ENCODE measurements around the gene DNAJC11.
"Not testable (repeated sequence)": the region's sequence is repeated elsewhere in the genome, so short reads cannot be mapped to it uniquely, and the experiment has no call there.

Gene DNAJC11

GRCh38 chr1:6600410-6601048 is 101.1 kb downstream of the DNAJC11 start:
- no peak overlapping the region for H2BK5ac ChIP-seq (ENCODE audit: low read depth, low read length, poor library complexity, severe bottlenecking)
- H4K8ac ChIP-seq (ENCODE audit: low read length) = no peak overlapping the region
- H2AFZ ChIP-seq (ENCODE audit: low read depth, low read length) = no peak overlapping the region
- DNase-seq = peak; percentile 30
- peak overlapping the region in 1 of 2 experiments; percentile 51 for H2BK12ac ChIP-seq (ENCODE audit: low read length in 2 of 2)
- H3K9ac ChIP-seq (ENCODE audit: low read length) = peak overlapping the region; percentile 98
- WGBS = 23% methylated on average over 10 of the region's 10 CpGs
- peak overlapping the region; percentile 89 to 95 for H3K4me3 ChIP-seq (ENCODE audit: insufficient read depth in 1 of 2, low read depth in 1 of 2, low read length in 2 of 2)
- H3K27ac ChIP-seq (ENCODE audit: low read length, poor library complexity, severe bottlenecking) = peak overlapping the region; percentile 38
- peaks cover 34 to 37% of the 10 kb centered on the region in 2 experiments for H3K36me3 ChIP-seq (ENCODE audit: control insufficient read depth in 1 of 2, insufficient read depth in 2 of 2, low read depth in 1 of 2, low read length in 2 of 2)
- H3K14ac ChIP-seq (ENCODE audit: low read length in 2 of 2) = peak overlapping the region in 1 of 2 experiments; percentile 94
- peak overlapping the region; percentile 54 for H2AK5ac ChIP-seq (ENCODE audit: low read length, severe bottlenecking)
- H3K18ac ChIP-seq (ENCODE audit: low read depth in 1 of 2, low read length in 2 of 2) = peak overlapping the region; percentile 1 to 91
- H3K79me1 ChIP-seq (replicated peaks; ENCODE audit: low read length, poor library complexity, severe bottlenecking) = peaks cover 32% of the 10 kb centered on the region
- no peaks in the 10 kb centered on the region for H3K27me3 ChIP-seq (ENCODE audit: control insufficient read depth in 1 of 2, insufficient read depth in 1 of 2, low read length in 2 of 2)
- no peaks in the 10 kb centered on the region for H3K9me3 ChIP-seq (ENCODE audit: control insufficient read depth, low read length)
- peak overlapping the region; percentile 97 for H3K4me2 ChIP-seq (ENCODE audit: low read length, poor library complexity, severe bottlenecking)
- H3K4me1 ChIP-seq (ENCODE audit: control insufficient read depth, insufficient read depth, low read depth, low read length) = peaks cover 40% of the 10 kb centered on the region
- peak overlapping the region in 1 of 2 experiments; percentile 9 for H3K23ac ChIP-seq (ENCODE audit: low read length in 2 of 2)
- H4K91ac ChIP-seq (ENCODE audit: low read length) = peak overlapping the region; percentile 3
- no peak overlapping the region for H2BK120ac ChIP-seq (ENCODE audit: low read depth, low read length)
- no peak overlapping the region for H2BK15ac ChIP-seq (ENCODE audit: low read depth, poor library complexity, severe bottlenecking)
- H3K4ac ChIP-seq (ENCODE audit: low read depth in 1 of 2, low read length in 2 of 2) = peak overlapping the region in 1 of 2 experiments; percentile 61

GRCh38 chr1:6599991-6600390 is 101.6 kb downstream of the DNAJC11 start:
- not testable (repeated sequence) for H3K18ac ChIP-seq (ENCODE audit: low read depth in 1 of 2, low read length in 2 of 2); H2AK5ac ChIP-seq (ENCODE audit: low read length, severe bottlenecking); H2BK5ac ChIP-seq (ENCODE audit: low read depth, low read length, poor library complexity, severe bottlenecking); DNase-seq; H4K8ac ChIP-seq (ENCODE audit: low read length); H3K27ac ChIP-seq (ENCODE audit: low read length, poor library complexity, severe bottlenecking); H2BK120ac ChIP-seq (ENCODE audit: low read depth, low read length); H2AFZ ChIP-seq (ENCODE audit: low read depth, low read length); H2BK12ac ChIP-seq (ENCODE audit: low read length in 2 of 2); H3K9me3 ChIP-seq (ENCODE audit: control insufficient read depth, low read length); H3K4ac ChIP-seq (ENCODE audit: low read depth in 1 of 2, low read length in 2 of 2); H3K27me3 ChIP-seq (ENCODE audit: control insufficient read depth in 1 of 2, insufficient read depth in 1 of 2, low read length in 2 of 2); H3K14ac ChIP-seq (ENCODE audit: low read length in 2 of 2); H3K23ac ChIP-seq (ENCODE audit: low read length in 2 of 2); H2BK15ac ChIP-seq (ENCODE audit: low read depth, poor library complexity, severe bottlenecking); H4K91ac ChIP-seq (ENCODE audit: low read length)
- H3K4me2 ChIP-seq (ENCODE audit: low read length, poor library complexity, severe bottlenecking) = peak overlapping the region; percentile 97
- peaks cover 40% of the 10 kb centered on the region for H3K4me1 ChIP-seq (ENCODE audit: control insufficient read depth, insufficient read depth, low read depth, low read length)
- H3K4me3 ChIP-seq (ENCODE audit: insufficient read depth in 1 of 2, low read depth in 1 of 2, low read length in 2 of 2) = peak overlapping the region in 1 of 2 experiments; percentile 95
- peaks cover 36% of the 10 kb centered on the region for H3K79me1 ChIP-seq (replicated peaks; ENCODE audit: low read length, poor library complexity, severe bottlenecking)
- H3K36me3 ChIP-seq (ENCODE audit: control insufficient read depth in 1 of 2, insufficient read depth in 2 of 2, low read depth in 1 of 2, low read length in 2 of 2) = peaks cover 39 to 42% of the 10 kb centered on the region in 2 experiments
- WGBS = 93% methylated on average over 7 of the region's 8 CpGs
- H3K9ac ChIP-seq (ENCODE audit: low read length) = peak overlapping the region; percentile 98

DNA sequence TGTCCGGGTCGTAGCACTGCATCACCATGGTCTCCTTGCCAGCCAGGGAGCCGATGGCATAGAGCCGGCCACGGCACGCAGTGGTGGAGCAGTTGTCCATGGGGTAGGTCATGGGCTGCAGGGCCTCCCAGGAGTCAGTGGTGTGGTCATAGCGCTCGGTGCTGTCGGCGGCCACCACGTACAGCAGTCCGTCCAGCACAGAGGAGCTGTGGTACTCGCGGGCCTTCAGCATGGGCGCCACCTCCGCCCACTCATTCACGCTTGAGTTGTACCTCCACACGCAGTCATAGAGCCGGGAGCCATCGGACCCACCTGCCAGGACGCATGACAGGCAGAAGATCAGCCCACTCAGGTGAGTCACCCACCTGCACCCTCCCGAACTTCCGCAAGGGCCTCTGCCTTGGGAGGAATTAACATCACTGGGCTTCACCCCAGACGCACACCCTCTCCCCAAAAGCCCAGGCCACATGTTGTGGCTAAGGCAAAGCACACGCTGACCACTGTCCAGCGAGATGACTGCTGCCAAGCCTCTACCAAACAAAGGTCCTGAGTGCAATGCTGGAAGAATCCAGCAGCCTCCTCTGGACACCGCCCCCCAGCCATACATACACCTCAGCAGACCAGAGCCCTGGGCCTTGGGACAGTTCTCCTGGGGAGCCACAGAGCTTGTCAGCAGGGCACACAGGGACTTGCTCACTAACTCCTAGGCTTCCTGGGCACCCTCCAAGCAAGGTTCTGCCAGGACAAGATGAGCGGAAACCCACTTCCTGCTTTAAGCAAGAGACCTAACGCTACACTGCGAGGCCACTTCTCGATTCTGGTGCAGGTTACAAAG is 102.3 kb downstream of the DNAJC11 start:
- 95% methylated on average over 30 of the region's 31 CpGs for WGBS
- Histone ChIP-seq H2BK5ac (ENCODE audit: low read depth, low read length, poor library complexity, severe bottlenecking) (no peak overlapping the region), H2BK12ac (ENCODE audit: low read length in 2 of 2) (no peak overlapping the region), H3K4ac (ENCODE audit: low read depth in 1 of 2, low read length in 2 of 2) (no peak overlapping the region), H3K36me3 (ENCODE audit: control insufficient read depth in 1 of 2, insufficient read depth in 2 of 2, low read depth in 1 of 2, low read length in 2 of 2) (peaks cover 45 to 47% of the 10 kb centered on the region in 2 experiments), H4K8ac (ENCODE audit: low read length) (no peak overlapping the region), H3K4me3 (ENCODE audit: insufficient read depth in 1 of 2, low read depth in 1 of 2, low read length in 2 of 2) (peak overlapping the region in 1 of 2 experiments; percentile 95), H3K23ac (ENCODE audit: low read length in 2 of 2) (peak overlapping the region in 1 of 2 experiments; percentile 41), H3K9ac (ENCODE audit: low read length) (peak overlapping the region; percentile 98), H2AFZ (ENCODE audit: low read depth, low read length) (no peak overlapping the region), H3K18ac (ENCODE audit: low read depth in 1 of 2, low read length in 2 of 2) (peak overlapping the region in 1 of 2 experiments; percentile 2), H3K9me3 (ENCODE audit: control insufficient read depth, low read length) (no peaks in the 10 kb centered on the region), H3K4me1 (ENCODE audit: control insufficient read depth, insufficient read depth, low read depth, low read length) (peaks cover 36% of the 10 kb centered on the region), H3K27ac (ENCODE audit: low read length, poor library complexity, severe bottlenecking) (no peak overlapping the region), H4K91ac (ENCODE audit: low read length) (no peak overlapping the region), H2BK120ac (ENCODE audit: low read depth, low read length) (no peak overlapping the region), H2BK15ac (ENCODE audit: low read depth, poor library complexity, severe bottlenecking) (no peak overlapping the region), H3K14ac (ENCODE audit: low read length in 2 of 2) (no peak overlapping the region), H3K79me1 (replicated peaks; ENCODE audit: low read length, poor library complexity, severe bottlenecking) (peaks cover 37% of the 10 kb centered on the region), H3K27me3 (ENCODE audit: control insufficient read depth in 1 of 2, insufficient read depth in 1 of 2, low read length in 2 of 2) (no peaks in the 10 kb centered on the region), H3K4me2 (ENCODE audit: low read length, poor library complexity, severe bottlenecking) (peak overlapping the region; percentile 3), H2AK5ac (ENCODE audit: low read length, severe bottlenecking) (no peak overlapping the region)
- DNase-seq = no peak

DNA sequence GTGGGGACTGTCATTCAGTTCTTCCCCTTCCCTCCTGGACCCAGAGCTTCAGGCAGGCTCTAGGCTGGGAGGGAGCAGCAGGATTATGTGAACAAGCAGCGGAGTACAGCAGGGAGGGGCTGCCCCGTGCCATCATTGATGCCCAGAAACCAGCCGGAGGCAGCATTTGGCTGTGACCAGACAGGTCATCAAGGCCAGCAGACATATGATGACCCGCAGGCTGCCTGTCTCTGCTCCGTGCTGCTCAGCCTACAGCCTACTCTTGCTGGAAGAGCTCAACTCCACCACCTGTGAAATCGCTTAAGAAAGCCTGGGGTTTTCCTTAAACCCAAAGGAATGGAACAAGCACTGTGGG is 103.9 kb downstream of the DNAJC11 start:
- H3K9me3 ChIP-seq (ENCODE audit: control insufficient read depth, low read length) = no peaks in the 10 kb centered on the region
- no peak overlapping the region for H3K14ac ChIP-seq (ENCODE audit: low read length in 2 of 2)
- peaks cover 30% of the 10 kb centered on the region for H3K4me1 ChIP-seq (ENCODE audit: control insufficient read depth, insufficient read depth, low read depth, low read length)
- H3K23ac ChIP-seq (ENCODE audit: low read length in 2 of 2) = no peak overlapping the region
- no peak overlapping the region for H3K27ac ChIP-seq (ENCODE audit: low read length, poor library complexity, severe bottlenecking)
- H3K36me3 ChIP-seq (ENCODE audit: control insufficient read depth in 1 of 2, insufficient read depth in 2 of 2, low read depth in 1 of 2, low read length in 2 of 2) = peaks cover 61 to 63% of the 10 kb centered on the region in 2 experiments
- H2BK12ac ChIP-seq (ENCODE audit: low read length in 2 of 2) = no peak overlapping the region
- H3K4me3 ChIP-seq (ENCODE audit: insufficient read depth in 1 of 2, low read depth in 1 of 2, low read length in 2 of 2) = peak overlapping the region; percentile 12 to 41
- no peak overlapping the region for H2BK120ac ChIP-seq (ENCODE audit: low read depth, low read length)
- peak overlapping the region in 1 of 2 experiments; percentile 24 for H3K4ac ChIP-seq (ENCODE audit: low read depth in 1 of 2, low read length in 2 of 2)
- H2BK15ac ChIP-seq (ENCODE audit: low read depth, poor library complexity, severe bottlenecking) = no peak overlapping the region
- 97% methylated on average over 6 of the region's 6 CpGs for WGBS
- no peak overlapping the region for H3K18ac ChIP-seq (ENCODE audit: low read depth in 1 of 2, low read length in 2 of 2)
- no peaks in the 10 kb centered on the region for H3K27me3 ChIP-seq (ENCODE audit: control insufficient read depth in 1 of 2, insufficient read depth in 1 of 2, low read length in 2 of 2)
- H4K8ac ChIP-seq (ENCODE audit: low read length) = no peak overlapping the region
- H3K4me2 ChIP-seq (ENCODE audit: low read length, poor library complexity, severe bottlenecking) = no peak overlapping the region
- no peak for DNase-seq
- no peak overlapping the region for H2AFZ ChIP-seq (ENCODE audit: low read depth, low read length)
- no peak overlapping the region for H2AK5ac ChIP-seq (ENCODE audit: low read length, severe bottlenecking)
- H3K79me1 ChIP-seq (replicated peaks; ENCODE audit: low read length, poor library complexity, severe bottlenecking) = peaks cover 49% of the 10 kb centered on the region
- H3K9ac ChIP-seq (ENCODE audit: low read length) = peak overlapping the region; percentile 59
- H2BK5ac ChIP-seq (ENCODE audit: low read depth, low read length, poor library complexity, severe bottlenecking) = no peak overlapping the region
- H4K91ac ChIP-seq (ENCODE audit: low read length) = no peak overlapping the region
